ENCODE measurements around the gene COL27A1. TPM values are rescaled to one million over a fixed set of nuclear protein-coding genes. Genes with fewer than 3 reads are reported as not detected.

Gene COL27A1
- total and polyA plus RNA-seq, 12 donors: 3.1 to 35.8 (median 5.1) TPM

- H3K4me3 ChIP-seq: no peak overlapping the region
- H3K27ac ChIP-seq: peak overlapping the region; percentile 3 to 91 (median 72)
- no peak for TF ChIP-seq CTCF (IDR thresholded peaks at IDR 0.05)
- ATAC-seq: peak; percentile 59 to 85 (median 74)
- DNase-seq: peak; percentile 45 to 73
- no peaks in the 10 kb centered on the region for H3K27me3 ChIP-seq
- peaks cover 22 to 86% (median 63%) of the 10 kb centered on the region in 9 donors for H3K4me1 ChIP-seq
- 51 to 54% methylated on average over 26 of the region's 26 CpGs for WGBS, 2 donors
- no peaks in the 10 kb centered on the region for H3K9me3 ChIP-seq
- H3K36me3 ChIP-seq: no peaks in the 10 kb centered on the region
- intact Hi-C loops (cut with DNase I): loop anchor here in 1 of 10 donors (5.0 kb wide), 1 partner anchor 37 kb away; no protein-coding TSS in a partner anchor
These were observed 19.8 kb downstream of the COL27A1 start for GRCh38 chr9:114174876-114175771.

- Histone ChIP-seq H3K9me3 (no peaks in the 10 kb centered on the region), H3K4me3 (no peak overlapping the region), H3K36me3 (no peaks in the 10 kb centered on the region), H3K4me1 (peaks cover 27 to 97% (median 80%) of the 10 kb centered on the region in 9 donors), H3K27me3 (no peaks in the 10 kb centered on the region), H3K27ac (peak overlapping the region in 7 of 10 donors; percentile 61 to 91 (median 77))
- no peak for DNase-seq
- 27 to 39% methylated on average over 11 of the region's 11 CpGs for WGBS, 2 donors
- intact Hi-C loops (cut with DNase I): loop anchor here in 2 of 10 donors (2.0 to 5.0 kb wide), 2 partner anchors 30 to 36 kb away; no protein-coding TSS in a partner anchor
- no peak for ATAC-seq
- no peak for TF ChIP-seq CTCF (IDR thresholded peaks at IDR 0.05)
These were observed 21.4 kb downstream of the COL27A1 start for GRCh38 chr9:114176624-114177291.

- WGBS, 2 donors: 35 to 45% methylated on average over 6 of the region's 6 CpGs
These were observed 22.2 kb downstream of the COL27A1 start for GRCh38 chr9:114177423-114178064.

More at GRCh38 chr9:114177423-114178064, 22.2 kb downstream of the COL27A1 start:
- intact Hi-C loops (cut with DNase I): loop anchor here in 3 of 10 donors (2.0 to 5.0 kb wide), 2 partner anchors 29 to 35 kb away; no protein-coding TSS in a partner anchor
- H3K4me1 ChIP-seq: peaks cover 28 to 98% (median 83%) of the 10 kb centered on the region in 9 donors
- no peak for TF ChIP-seq CTCF (IDR thresholded peaks at IDR 0.05)
- H3K27me3 ChIP-seq: no peaks in the 10 kb centered on the region
- no peaks in the 10 kb centered on the region for H3K36me3 ChIP-seq
- peak overlapping the region in 9 of 10 donors; percentile 21 to 91 (median 78) for H3K27ac ChIP-seq
- no peaks in the 10 kb centered on the region for H3K9me3 ChIP-seq
- ATAC-seq (no peak), DNase-seq (no peak)
- H3K4me3 ChIP-seq: no peak overlapping the region

All from heart right ventricle (tissue), 16 donors.